Measurements from ENCODE around the gene PDC. TPM values are rescaled to one million over a fixed set of nuclear protein-coding genes. Genes with fewer than 3 reads are reported as not detected.
"Not testable (repeated sequence)": the region's sequence is repeated elsewhere in the genome, so short reads cannot be mapped to it uniquely, and the experiment has no call there.

PDC gene
- total and polyA plus RNA-seq, 12 donors: not detected

DNA sequence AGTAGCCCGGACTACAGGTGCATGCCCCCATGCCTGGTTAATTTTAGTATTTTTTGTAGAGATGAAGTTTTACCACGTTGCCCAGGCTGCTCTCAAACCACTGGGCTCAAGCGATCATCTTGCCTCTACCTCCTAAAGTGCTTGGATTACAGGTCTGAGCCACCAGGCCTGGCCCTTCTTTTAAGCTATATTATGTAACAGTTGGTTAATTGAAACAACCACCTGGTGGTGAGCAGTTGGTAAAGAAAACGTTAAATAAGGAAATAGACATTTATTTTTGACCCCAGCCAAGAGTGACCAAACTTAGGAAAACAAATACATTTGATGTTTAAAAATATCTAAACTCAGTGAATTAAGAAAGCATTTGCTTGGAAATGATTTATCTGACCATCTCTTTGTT is 12.1 kb upstream of the PDC start:
- ATAC-seq (no peak), DNase-seq (no peak)
- 78 to 86% methylated on average over 4 of the region's 4 CpGs for WGBS, 2 donors
- intact Hi-C loops (cut with DNase I): no loop called here
- no peak overlapping the region for H3K4me3 ChIP-seq
- H3K4me1 ChIP-seq: no peaks in the 10 kb centered on the region
- no peaks in the 10 kb centered on the region for H3K27me3 ChIP-seq
- no peak overlapping the region for H3K27ac ChIP-seq
- TF ChIP-seq, protein P1, sequence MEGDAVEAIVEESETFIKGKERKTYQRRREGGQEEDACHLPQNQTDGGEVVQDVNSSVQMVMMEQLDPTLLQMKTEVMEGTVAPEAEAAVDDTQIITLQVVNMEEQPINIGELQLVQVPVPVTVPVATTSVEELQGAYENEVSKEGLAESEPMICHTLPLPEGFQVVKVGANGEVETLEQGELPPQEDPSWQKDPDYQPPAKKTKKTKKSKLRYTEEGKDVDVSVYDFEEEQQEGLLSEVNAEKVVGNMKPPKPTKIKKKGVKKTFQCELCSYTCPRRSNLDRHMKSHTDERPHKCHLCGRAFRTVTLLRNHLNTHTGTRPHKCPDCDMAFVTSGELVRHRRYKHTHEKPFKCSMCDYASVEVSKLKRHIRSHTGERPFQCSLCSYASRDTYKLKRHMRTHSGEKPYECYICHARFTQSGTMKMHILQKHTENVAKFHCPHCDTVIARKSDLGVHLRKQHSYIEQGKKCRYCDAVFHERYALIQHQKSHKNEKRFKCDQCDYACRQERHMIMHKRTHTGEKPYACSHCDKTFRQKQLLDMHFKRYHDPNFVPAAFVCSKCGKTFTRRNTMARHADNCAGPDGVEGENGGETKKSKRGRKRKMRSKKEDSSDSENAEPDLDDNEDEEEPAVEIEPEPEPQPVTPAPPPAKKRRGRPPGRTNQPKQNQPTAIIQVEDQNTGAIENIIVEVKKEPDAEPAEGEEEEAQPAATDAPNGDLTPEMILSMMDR (IDR thresholded peaks at IDR 0.05): no peak
- H3K9me3 ChIP-seq: no peaks in the 10 kb centered on the region
- no peaks in the 10 kb centered on the region for H3K36me3 ChIP-seq

DNA sequence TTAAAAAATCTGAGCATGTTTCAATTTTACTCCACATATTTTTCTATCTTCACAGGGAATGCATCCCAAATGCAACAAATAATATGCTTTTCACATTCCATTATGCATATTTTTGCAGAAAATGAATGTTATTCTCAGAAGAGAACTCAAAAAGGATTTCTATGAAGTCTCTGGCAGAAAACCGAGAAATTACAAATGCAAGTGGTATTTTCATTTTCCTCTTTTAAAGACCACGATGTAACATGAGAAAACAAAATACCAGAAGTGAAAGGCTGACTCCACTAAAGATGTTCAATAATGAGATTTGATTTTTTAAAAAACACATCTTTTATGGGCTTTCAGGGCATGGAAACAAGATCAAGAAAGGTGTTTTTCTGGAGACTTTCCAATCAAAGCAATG is 5.0 kb upstream of the PDC start:
- Histone ChIP-seq H3K4me3 (no peak overlapping the region), H3K4me1 (no peaks in the 10 kb centered on the region), H3K27ac (no peak overlapping the region), H3K9me3 (no peaks in the 10 kb centered on the region), H3K36me3 (no peaks in the 10 kb centered on the region), H3K27me3 (no peaks in the 10 kb centered on the region)
- no peak for ATAC-seq
- DNase-seq: no peak
- TF ChIP-seq, protein P1 (IDR thresholded peaks at IDR 0.05): no peak
- intact Hi-C loops (cut with DNase I): no loop called here
- WGBS, 2 donors: 76 to 79% methylated on average over 2 of the region's 2 CpGs

DNA sequence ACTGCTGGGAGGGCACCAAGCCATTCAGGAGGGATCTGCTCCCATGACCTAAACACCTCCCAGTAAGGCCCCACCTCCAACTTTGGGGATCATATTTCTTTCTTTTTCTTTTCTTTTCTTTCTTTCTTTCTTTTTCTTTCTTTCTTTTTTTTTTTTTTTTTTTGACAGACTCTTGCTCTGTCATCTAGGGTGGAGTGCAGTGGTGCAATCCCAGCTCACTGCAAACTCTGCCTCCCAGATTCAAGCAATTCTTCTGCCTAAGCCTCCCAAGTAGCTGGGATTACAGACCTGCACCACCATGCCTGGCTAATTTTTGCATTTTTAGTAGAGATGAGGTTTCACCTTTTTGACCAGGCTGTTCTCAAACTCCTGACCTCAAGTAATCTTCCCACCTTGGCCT is 4.6 kb upstream of the PDC start:
- H3K4me1 ChIP-seq; H3K27ac ChIP-seq; ATAC-seq; H3K9me3 ChIP-seq; intact Hi-C loops (cut with DNase I); H3K36me3 ChIP-seq; H3K4me3 ChIP-seq; H3K27me3 ChIP-seq; DNase-seq: not testable (repeated sequence)

DNA sequence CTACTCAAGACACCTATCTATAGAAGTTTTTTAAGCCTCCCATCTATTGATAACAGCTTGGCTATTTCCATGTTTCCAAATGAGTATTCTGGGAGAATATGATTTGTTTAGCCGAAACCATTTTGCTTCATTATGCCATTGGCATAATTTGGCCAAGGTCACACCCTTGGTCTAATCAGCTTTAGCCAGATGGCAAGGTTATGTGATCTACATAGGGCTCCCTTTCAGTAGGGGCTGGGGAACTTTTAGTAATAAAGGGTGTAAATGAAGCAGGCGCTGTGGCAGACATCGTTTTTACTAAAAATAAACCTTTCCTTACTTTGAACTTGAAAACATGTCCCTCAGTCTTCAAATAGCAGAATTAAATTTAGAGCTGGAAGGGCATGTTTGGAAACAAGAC is 3.0 kb upstream of the PDC start:
- no peaks in the 10 kb centered on the region for H3K9me3 ChIP-seq
- H3K27me3 ChIP-seq: no peaks in the 10 kb centered on the region
- no peaks in the 10 kb centered on the region for H3K4me1 ChIP-seq
- H3K4me3 ChIP-seq: no peak overlapping the region
- DNase-seq (no peak), ATAC-seq (no peak)
- TF ChIP-seq, protein P1 (IDR thresholded peaks at IDR 0.05): no peak
- intact Hi-C loops (cut with DNase I): no loop called here
- no peaks in the 10 kb centered on the region for H3K36me3 ChIP-seq
- 76 to 77% methylated on average over 3 of the region's 3 CpGs for WGBS, 2 donors
- H3K27ac ChIP-seq: no peak overlapping the region

DNA sequence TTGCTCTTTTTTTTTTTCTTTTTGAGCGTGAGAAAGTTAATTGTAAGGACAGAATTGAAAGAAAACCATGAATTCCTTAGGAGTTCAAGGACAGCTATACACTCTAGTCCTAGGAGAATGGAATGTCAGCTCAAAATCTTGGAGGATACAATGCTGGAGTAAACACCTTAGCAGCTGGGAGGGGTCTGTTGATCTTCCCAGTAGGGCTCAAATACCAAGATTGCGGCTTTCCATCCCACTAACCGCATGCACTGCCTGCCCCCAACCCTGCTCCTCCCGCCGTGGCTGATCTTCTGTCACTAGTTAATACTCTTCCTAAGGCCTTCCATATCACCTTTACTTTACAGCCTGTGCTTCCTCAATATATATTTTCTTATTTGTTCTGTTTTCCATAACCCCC is 2.6 kb upstream of the PDC start:
- H3K27ac ChIP-seq: no peak overlapping the region
- no peaks in the 10 kb centered on the region for H3K9me3 ChIP-seq
- 63 to 69% methylated on average over 5 of the region's 5 CpGs for WGBS, 2 donors
- no peaks in the 10 kb centered on the region for H3K27me3 ChIP-seq
- TF ChIP-seq, protein P1 (IDR thresholded peaks at IDR 0.05): no peak
- no peak for ATAC-seq
- no peaks in the 10 kb centered on the region for H3K4me1 ChIP-seq
- intact Hi-C loops (cut with DNase I): no loop called here
- no peak overlapping the region for H3K4me3 ChIP-seq
- DNase-seq: no peak
- H3K36me3 ChIP-seq: no peaks in the 10 kb centered on the region

DNA sequence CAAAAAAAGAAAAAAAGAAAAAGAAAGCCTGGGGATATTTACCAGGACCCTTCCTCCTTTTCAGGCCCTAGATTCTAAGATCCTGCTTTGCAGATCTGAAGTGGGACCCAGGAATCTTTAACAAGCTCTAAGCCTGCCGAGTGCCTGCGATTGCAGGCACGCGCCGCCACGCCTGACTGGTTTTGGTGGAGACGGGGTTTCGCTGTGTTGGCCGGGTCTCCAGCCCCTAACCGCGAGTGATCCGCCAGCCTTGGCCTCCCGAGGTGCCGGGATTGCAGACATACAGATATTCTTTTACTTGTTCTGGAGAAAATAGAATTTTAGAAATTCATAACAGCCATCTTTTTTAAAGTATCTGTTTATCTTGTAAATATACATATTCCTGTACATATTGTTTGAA is 1.8 kb downstream of the PDC start:
- H3K9me3 ChIP-seq; ATAC-seq; intact Hi-C loops (cut with DNase I); H3K27ac ChIP-seq; H3K4me3 ChIP-seq; DNase-seq; H3K27me3 ChIP-seq; H3K4me1 ChIP-seq; H3K36me3 ChIP-seq: not testable (repeated sequence)
- 96 to 98% methylated on average over 14 of the region's 14 CpGs for WGBS, 2 donors
